ENCODE measurements around the gene GSK3A. TPM values are rescaled to one million over a fixed set of nuclear protein-coding genes. Genes with fewer than 3 reads are reported as not detected.

The GSK3A gene
- total RNA-seq, 1 donor from 2014 or later: 16.3 TPM

GRCh38 chr19:42232435-42232834 lies 10.0 kb downstream of the GSK3A start:
- no peak for FAIRE-seq
- no peak for DNase-seq (ENCODE audit: low spot score in 2 of 2)

GRCh38 chr19:42230571-42230970 lies 11.8 kb downstream of the GSK3A start:
- FAIRE-seq (no peak), DNase-seq (ENCODE audit: low spot score in 2 of 2) (no peak)

- FAIRE-seq: no peak
- no peak for DNase-seq (ENCODE audit: low spot score in 2 of 2)
These were observed 12.5 kb downstream of the GSK3A start for GRCh38 chr19:42229855-42230351.

GRCh38 chr19:42229301-42229854 lies 13.0 kb downstream of the GSK3A start:
- DNase-seq (ENCODE audit: low spot score in 2 of 2) (no peak), FAIRE-seq (no peak)

- no peak for FAIRE-seq
- no peak for DNase-seq (ENCODE audit: low spot score in 2 of 2)
These were observed 13.8 kb downstream of the GSK3A start for GRCh38 chr19:42228641-42229040.

- no peak for DNase-seq (ENCODE audit: low spot score in 2 of 2)
- FAIRE-seq: no peak
These were observed 15.5 kb downstream of the GSK3A start for GRCh38 chr19:42226886-42227285.

GRCh38 chr19:42225718-42226292 lies 16.6 kb downstream of the GSK3A start:
- FAIRE-seq (no peak), DNase-seq (ENCODE audit: low spot score in 2 of 2) (no peak)

GRCh38 chr19:42224940-42225717 lies 17.3 kb downstream of the GSK3A start:
- FAIRE-seq: no peak
- DNase-seq (ENCODE audit: low spot score in 2 of 2): no peak

- DNase-seq (ENCODE audit: low spot score in 2 of 2): no peak
- no peak for FAIRE-seq
These were observed 21.7 kb downstream of the GSK3A start for GRCh38 chr19:42220751-42221097.

GRCh38 chr19:42219812-42220750 lies 22.3 kb downstream of the GSK3A start, which contains the start of gene ZNF526:
ZNF526 (plus strand) TSS chr19:42220312; CDS start chr19:42224404, 4,092 bp downstream.
- FAIRE-seq (no peak), DNase-seq (ENCODE audit: low spot score in 2 of 2) (peak; percentile 98 to 99)

GRCh38 chr19:42217520-42218437 lies 24.6 kb downstream of the GSK3A start, which contains the start of gene DEDD2:
DEDD2 (minus strand) TSS chr19:42217677; CDS start chr19:42217007, 670 bp downstream.
- DNase-seq (ENCODE audit: low spot score in 2 of 2) (peak; percentile 91 to 92), FAIRE-seq (no peak)

GRCh38 chr19:42216653-42217519 lies 25.5 kb downstream of the GSK3A start:
- FAIRE-seq (no peak), DNase-seq (ENCODE audit: low spot score in 2 of 2) (peak; percentile 61 to 62)

- DNase-seq (ENCODE audit: low spot score in 2 of 2) (no peak), FAIRE-seq (no peak)
These were observed 27.5 kb downstream of the GSK3A start for GRCh38 chr19:42214810-42215485.

GRCh38 chr19:42212886-42213285 lies 29.5 kb downstream of the GSK3A start:
- DNase-seq (ENCODE audit: low spot score in 2 of 2) (no peak), FAIRE-seq (no peak)

- FAIRE-seq: no peak
- no peak for DNase-seq (ENCODE audit: low spot score in 2 of 2)
These were observed 33.8 kb downstream of the GSK3A start for GRCh38 chr19:42208612-42209011.

- DNase-seq (ENCODE audit: low spot score in 2 of 2) (no peak), FAIRE-seq (no peak)
These were observed 34.6 kb downstream of the GSK3A start for GRCh38 chr19:42207767-42208271.

- peak in 1 of 2 donors; percentile 54 for DNase-seq (ENCODE audit: low spot score in 2 of 2)
- FAIRE-seq: no peak
These were observed 35.3 kb downstream of the GSK3A start for GRCh38 chr19:42206871-42207755.

All from frontal cortex (tissue), 4 donors.